DOHH2 (cell line): ENCODE results near the gene R3HDM4.

ENCODE experiments used
- CTCF ChIP-seq: fragments of 200-600 bp; sonication (generic); IDR thresholded peaks from one replicate; pipeline ENCODE4 v1.5.1; 2014; ENCODE audit warnings: antibody characterized with exemption, mild to moderate bottlenecking, low read depth, low read length; ENCODE audit not compliant: poor library complexity, severe bottlenecking
- EZH2phosphoT487 ChIP-seq: fragments of 200-600 bp; sonication (generic); IDR thresholded peaks from 2 replicates; pipeline ENCODE4 v1.6.1; 2017; ENCODE audit warnings: borderline replicate concordance, mild to moderate bottlenecking, antibody characterized with exemption, low read length, moderate library complexity, mixed read lengths

GRCh38 chr19:890831-891230 lies 22.2 kb downstream of the R3HDM4 start:
- no peak for TF ChIP-seq CTCF
- TF ChIP-seq EZH2phosphoT487, result no peak
